Bronchial epithelial cell (primary cell): Measurements from ENCODE around the gene ADAM11. TPM values are rescaled to one million over a fixed set of nuclear protein-coding genes. Genes with fewer than 3 reads are reported as not detected.

ENCODE experiments used
- DNase-seq: peaks from one replicate; pipeline ENCODE4 v3.0.0-alpha.2; 2010; ENCODE audit warnings: low read depth
- FAIRE-seq: peaks from 2 replicates; lab custom pipeline; 2011; peaks lifted over from hg19 to GRCh38; lab: Jason Lieb, UNC
- H3K27me3 ChIP-seq: 2 replicates; pipeline ENCODE4 v1.5.1; 2011; ENCODE audit warnings: low read length; ENCODE audit not compliant: control insufficient read depth, insufficient read depth
- H3K36me3 ChIP-seq: 2 replicates; pipeline ENCODE4 v1.5.1; 2011; ENCODE audit warnings: low read length; ENCODE audit not compliant: control insufficient read depth, insufficient read depth
- H3K4me3 ChIP-seq: 2 replicates; pipeline ENCODE4 v1.5.1; 2011; ENCODE audit warnings: mild to moderate bottlenecking, low read depth, low read length, control low read depth
- CTCF ChIP-seq: IDR thresholded peaks from 2 replicates; pipeline ENCODE4 v1.5.1; 2011; ENCODE audit warnings: mild to moderate bottlenecking, moderate library complexity, low read length, control low read depth, inconsistent platforms; ENCODE audit not compliant: insufficient read depth, severe bottlenecking
- total RNA-seq: library from RNA; depleted of rRNA; stranded (reverse); fragments of >200 nt; gene quantifications from 2 replicates; pipeline ENCODE4 v1.2.1, GENCODE V29; 2014

The ADAM11 gene
- total RNA-seq, 1 donor from 2014 or later: 0.53 TPM

GRCh38 chr17:44793885-44794842 is 35.4 kb downstream of the ADAM11 start:
- Histone ChIP-seq H3K4me3 (no peak overlapping the region), H3K27me3 (no peaks in the 10 kb centered on the region), H3K36me3 (no peaks in the 10 kb centered on the region)
- DNase-seq (no peak), FAIRE-seq (no peak)
- no peak for TF ChIP-seq CTCF

- no peak for TF ChIP-seq CTCF
- peak; percentile 89 for DNase-seq
- Histone ChIP-seq H3K36me3 (no peaks in the 10 kb centered on the region), H3K27me3 (no peaks in the 10 kb centered on the region), H3K4me3 (no peak overlapping the region)
- no peak for FAIRE-seq
Observed at GRCh38 chr17:44794851-44795413, 36.1 kb downstream of the ADAM11 start.

GRCh38 chr17:44795421-44795820 is 36.6 kb downstream of the ADAM11 start:
- no peaks in the 10 kb centered on the region for H3K27me3 ChIP-seq
- TF ChIP-seq CTCF: no peak
- no peak for DNase-seq
- H3K36me3 ChIP-seq: no peaks in the 10 kb centered on the region
- FAIRE-seq: no peak
- H3K4me3 ChIP-seq: no peak overlapping the region

- DNase-seq: no peak
- FAIRE-seq: no peak
- Histone ChIP-seq H3K27me3 (no peaks in the 10 kb centered on the region), H3K4me3 (no peak overlapping the region), H3K36me3 (no peaks in the 10 kb centered on the region)
- TF ChIP-seq CTCF: no peak
Observed at GRCh38 chr17:44795928-44796327, 37.1 kb downstream of the ADAM11 start.

- H3K27me3 ChIP-seq: no peaks in the 10 kb centered on the region
- TF ChIP-seq CTCF: no peak
- H3K4me3 ChIP-seq: no peak overlapping the region
- no peak for DNase-seq
- no peaks in the 10 kb centered on the region for H3K36me3 ChIP-seq
- FAIRE-seq: no peak
Observed at GRCh38 chr17:44796731-44797130, 37.9 kb downstream of the ADAM11 start.
